Hypothalamus (tissue), 51 donors: ENCODE results near the gene FZD4.
"Not testable (repeated sequence)": the region's sequence is repeated elsewhere in the genome, so short reads cannot be mapped to it uniquely, and the experiment has no call there.

ENCODE experiments used
- DNase-seq, 51 donors: peaks; one replicate each; lab custom pipeline; 2025; lab: John Stamatoyannopoulos, UW

FZD4 gene

DNA sequence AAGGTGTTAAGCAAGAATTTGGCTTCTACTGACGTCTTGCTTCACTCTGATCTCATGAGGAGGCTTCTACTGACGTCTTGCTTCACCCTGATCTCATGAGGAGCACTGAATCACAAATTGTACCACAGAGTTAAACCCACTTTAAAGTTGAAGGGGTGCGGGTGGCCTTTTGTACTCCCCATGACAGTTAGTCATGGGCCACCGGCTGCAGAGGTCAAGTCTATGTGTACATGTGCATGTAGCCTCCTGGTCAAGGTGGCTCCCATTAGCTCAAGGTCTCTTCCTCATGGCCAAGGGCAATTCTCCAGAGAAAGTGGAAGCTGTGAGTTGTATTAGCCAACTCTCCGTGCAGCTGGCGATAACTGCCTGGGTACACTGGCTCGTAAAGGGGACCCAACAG is 23.1 kb upstream of the FZD4 start:
- DNase-seq = no peak

DNA sequence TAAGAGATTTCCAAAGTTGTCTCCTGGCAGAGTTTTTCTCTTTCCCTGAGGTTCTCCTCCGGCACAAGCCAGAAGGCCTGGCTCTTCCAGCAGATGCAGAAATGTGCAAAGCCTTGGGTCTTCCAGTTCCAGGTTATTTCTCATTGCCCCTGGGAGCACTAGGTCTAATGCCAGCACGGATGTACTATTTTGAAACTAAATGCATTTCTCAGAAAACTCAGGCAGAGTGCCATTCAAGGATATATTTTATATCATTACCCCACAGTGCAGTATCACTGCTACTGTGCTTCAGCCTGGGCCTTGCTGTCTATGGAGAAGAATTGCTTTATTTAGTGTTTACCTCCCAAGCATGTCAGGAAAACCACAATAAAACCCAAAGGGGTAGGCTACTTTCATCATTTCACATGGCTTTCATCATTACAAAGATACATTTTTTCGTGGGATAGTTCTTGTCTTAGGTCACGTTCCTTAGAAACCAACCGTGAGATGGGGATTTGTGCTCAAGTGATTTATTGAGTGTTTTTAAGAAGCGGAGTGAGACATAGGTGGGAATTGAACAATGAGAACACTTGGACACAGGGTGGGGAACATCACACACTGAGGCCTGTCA is 22.4 kb upstream of the FZD4 start:
- no peak for DNase-seq

- DNase-seq = no peak
Observed at GRCh38 chr11:86972734-86973133, 17.5 kb upstream of the FZD4 start.

DNA sequence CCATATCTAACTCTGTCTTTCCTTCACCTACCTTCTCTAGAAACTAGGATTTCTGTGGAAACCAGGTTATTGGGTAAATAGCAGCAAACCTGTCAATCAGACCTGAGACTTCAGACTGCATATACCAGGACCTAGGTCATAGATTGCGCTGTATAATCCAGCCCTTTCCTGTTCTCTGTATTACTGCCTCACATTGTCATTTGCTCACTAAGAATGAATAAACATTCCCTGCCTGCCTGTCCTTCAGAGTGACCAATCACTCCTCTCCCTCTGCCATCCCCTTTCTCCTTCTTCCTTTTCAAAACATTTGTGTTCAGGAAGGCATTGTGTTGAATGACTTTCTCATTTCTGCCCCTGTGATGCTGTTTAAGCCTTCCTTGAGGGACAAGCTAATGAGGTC is 14.1 kb upstream of the FZD4 start:
- DNase-seq = no peak

GRCh38 chr11:86967601-86968000 is 12.4 kb upstream of the FZD4 start:
- not testable (repeated sequence) for DNase-seq

- DNase-seq = peak in 1 of 51 donors; percentile 3
Observed at GRCh38 chr11:86957976-86958646, 2.9 kb upstream of the FZD4 start.

GRCh38 chr11:86956905-86957195 is 1.7 kb upstream of the FZD4 start:
- DNase-seq = no peak

- DNase-seq = no peak
Observed at GRCh38 chr11:86955111-86955360, 159 bp downstream of the FZD4 start.

DNA sequence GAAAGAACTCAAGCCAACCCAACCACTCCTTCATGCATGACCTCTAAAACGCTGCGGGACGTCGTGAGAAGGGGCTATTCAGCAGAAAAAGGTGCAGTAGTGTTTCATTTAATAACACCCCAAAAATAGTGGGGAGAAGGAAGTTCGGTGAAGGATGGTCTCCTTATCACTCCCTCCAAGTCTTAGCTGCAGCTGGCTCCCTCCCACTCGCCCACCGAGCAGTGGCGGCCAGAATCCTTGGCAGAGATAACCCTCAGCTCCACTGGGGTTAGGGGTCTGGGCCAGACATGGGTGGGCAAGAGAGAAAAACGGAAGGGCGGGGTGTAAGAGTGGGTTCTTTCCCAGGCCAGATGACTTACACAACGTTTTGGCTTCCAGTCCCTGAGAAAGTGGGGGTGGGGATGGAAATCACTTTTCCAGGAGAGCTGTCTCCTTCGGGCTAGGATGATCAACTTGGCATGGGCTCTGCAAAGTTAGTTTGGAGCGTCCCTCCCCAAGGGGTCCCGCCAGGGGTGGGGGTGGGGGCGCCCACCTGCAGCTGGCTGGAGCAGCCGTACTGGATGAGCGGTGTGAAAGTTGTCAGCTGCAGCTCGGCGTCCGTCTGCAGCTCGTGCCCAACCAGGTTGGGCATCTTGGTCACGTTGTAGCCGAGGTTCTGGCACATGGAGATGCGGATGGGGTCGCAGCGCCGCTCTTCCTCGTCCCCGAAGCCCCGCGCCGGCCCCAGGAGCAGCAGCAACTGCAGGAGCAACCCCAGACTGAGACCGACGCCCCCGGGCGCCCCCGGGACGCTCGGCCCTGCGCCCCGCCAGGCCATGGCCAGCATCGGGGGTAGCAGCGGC is 705 bp downstream of the FZD4 start:
- peak in 10 of 51 donors; percentile 19 to 56 (median 36) for DNase-seq

GRCh38 chr11:86952221-86952875 is 2.8 kb downstream of the FZD4 start:
- no peak for DNase-seq

- no peak for DNase-seq
Observed at GRCh38 chr11:86951706-86952105, 3.5 kb downstream of the FZD4 start.

DNA sequence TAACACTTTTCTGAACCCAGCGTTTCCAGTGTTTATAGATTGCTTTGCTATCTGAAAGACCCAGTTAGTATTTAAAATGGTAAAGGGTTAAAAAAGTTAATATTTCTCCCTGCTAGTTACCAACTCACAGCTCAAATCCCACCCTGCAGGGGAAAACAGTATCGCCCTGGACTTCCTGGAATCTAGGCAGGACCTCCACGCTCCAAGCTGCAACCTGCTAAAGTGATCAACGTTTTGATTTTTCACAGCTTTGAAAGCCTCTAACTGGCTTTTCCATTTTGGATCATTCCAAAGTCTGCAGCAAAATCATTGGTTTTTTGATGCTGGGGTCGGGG is 4.6 kb downstream of the FZD4 start:
- no peak for DNase-seq

DNA sequence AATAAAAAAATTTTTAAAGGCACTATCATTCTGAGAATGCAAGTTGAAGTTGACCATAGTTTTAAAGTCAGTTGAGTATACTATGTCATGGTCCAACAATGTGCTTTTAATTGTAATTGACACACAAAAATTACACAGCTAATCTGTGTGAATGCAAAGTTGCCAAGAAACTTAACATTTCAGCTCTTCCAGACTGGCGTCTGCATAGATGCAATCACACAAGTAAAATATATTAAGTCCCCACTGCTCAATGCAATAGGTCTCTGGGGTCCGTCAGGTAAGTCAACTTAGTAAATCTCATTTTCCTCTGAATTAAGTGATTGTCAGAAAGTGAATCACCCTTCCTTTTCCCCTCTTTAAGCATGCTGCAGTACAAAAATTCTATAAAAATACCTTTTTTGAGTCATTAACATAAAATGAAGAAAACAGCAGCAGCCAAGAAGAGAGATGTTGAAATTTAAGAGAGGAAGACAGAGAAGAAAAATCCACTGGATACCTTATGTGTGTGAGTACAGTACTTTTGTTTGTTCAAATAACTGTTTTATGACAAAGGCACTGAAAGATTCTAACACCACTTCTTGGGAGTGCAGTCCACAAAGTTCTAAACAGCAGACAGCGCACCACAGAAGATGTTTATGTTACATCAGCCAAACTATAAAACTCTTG is 5.1 kb downstream of the FZD4 start:
- DNase-seq = no peak

- DNase-seq = no peak
Observed at GRCh38 chr11:86948733-86949132, 6.5 kb downstream of the FZD4 start.

DNA sequence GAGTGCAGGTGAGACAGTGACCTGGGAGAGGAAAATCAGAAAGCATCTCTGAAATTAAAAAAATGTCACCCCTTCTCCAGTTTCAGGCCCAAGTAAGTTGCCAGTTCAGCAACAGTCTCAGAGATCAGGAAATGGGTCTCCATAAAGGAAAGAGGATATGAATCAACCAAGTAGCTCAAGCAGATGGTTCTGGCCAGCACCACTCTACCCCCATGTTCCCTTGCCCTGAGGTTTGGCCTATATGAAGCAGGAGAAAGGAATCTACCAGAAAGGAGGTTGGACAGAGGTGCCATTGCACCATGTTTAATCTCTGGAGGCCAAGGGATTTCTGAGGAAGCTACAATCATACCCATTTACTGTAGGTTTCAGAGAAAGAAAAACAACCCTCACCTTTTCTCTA is 7.7 kb downstream of the FZD4 start:
- DNase-seq = no peak

DNA sequence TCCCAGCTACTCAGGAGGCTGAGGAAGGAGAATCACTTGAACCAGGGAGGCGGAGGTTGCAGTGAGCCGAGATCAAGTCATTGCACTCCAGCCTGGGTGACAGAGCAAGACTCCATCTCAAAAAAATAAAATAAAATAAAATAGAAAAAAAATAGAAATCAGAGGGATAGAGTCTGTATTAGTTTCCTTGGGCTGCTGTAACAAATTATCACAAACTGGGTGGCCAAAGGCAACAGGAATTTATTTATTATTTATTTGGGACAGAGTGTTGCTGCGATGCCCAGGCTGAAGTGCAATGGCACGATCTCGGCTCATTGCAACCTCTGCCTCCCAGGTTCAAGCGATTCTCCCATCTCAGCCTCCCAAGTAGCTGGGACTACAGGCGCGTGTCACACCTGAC is 11.7 kb downstream of the FZD4 start:
- not testable (repeated sequence) for DNase-seq

- no peak for DNase-seq
Observed at GRCh38 chr11:86941871-86942599, 13.2 kb downstream of the FZD4 start.

DNA sequence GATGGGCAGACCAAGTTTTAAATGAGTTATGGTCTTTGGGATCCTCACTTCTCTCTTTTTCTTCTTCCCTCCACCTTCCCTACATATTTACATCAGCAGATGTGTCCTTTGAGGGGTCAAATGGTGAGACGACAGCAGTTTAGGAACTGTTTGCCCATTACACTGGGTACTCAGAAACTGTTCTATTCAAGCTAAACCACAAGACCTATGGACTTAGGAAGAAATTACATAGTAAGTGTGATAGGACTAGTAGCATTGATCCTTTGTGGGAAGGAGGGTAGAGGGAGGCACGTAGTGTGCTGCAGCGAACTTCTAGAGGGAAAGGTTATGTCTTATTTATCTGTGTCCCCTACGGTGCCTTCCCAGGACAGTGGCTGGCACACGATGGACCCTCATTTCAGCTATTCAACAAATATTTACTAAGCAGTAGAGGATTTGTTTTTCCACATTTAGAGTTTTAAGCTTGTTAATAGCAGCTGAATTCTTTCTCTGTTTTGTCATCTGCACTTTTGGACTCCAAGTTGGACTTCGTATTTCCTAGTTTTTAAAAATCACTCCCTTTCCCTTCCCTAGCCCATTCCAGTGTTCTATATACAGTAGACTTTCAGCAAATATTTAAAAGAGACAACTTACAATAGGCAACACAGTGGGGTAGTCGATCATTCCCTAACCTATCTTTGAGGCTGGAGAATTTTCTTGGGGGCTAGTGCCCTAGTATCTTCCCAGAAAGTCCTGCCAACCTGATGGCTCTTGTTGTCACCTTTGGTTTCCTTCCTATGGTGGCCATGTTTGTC is 13.9 kb downstream of the FZD4 start:
- DNase-seq = no peak

GRCh38 chr11:86940122-86940777 is 14.9 kb downstream of the FZD4 start:
- DNase-seq = no peak
